Neural cell (in vitro differentiated cells): ENCODE measurements around the gene CD1E. TPM values are rescaled to one million over a fixed set of nuclear protein-coding genes. Genes with fewer than 3 reads are reported as not detected.

ENCODE experiments used
- H2AFZ ChIP-seq: fragments of 200-600, 300-800 bp; sonication (generic), shearing (Covaris generic); 2 replicates; pipeline ENCODE4 v1.6.0; 2014; ENCODE audit warnings: low read depth, mild to moderate bottlenecking, antibody characterized with exemption, low read length, moderate library complexity
- H3F3A ChIP-seq: fragments of 200-600 bp; shearing (Covaris generic); 2 replicates; pipeline ENCODE4 v1.6.1; 2016; ENCODE audit warnings: mild to moderate bottlenecking, moderate library complexity, mixed read lengths, antibody characterized with exemption, low read length; ENCODE audit not compliant: insufficient read depth, poor library complexity, severe bottlenecking
- H3K27ac ChIP-seq: fragments of 200-600, 300-800 bp; sonication (generic), shearing (Covaris generic); 2 replicates; pipeline ENCODE4 v1.5.1; 2014; ENCODE audit warnings: mild to moderate bottlenecking, low read length, moderate library complexity
- H3K27me3 ChIP-seq: fragments of 300-800, 200-600 bp; sonication (generic), shearing (Covaris generic); 2 replicates; pipeline ENCODE4 v1.6.0; 2014; ENCODE audit warnings: mild to moderate bottlenecking, low read depth, low read length, moderate library complexity; ENCODE audit not compliant: insufficient read depth
- H3K36me3 ChIP-seq: fragments of 300-800, 200-600 bp; sonication (generic), shearing (Covaris generic); 2 replicates; pipeline ENCODE4 v1.5.1; 2014; ENCODE audit warnings: mild to moderate bottlenecking, antibody characterized with exemption, low read length, moderate library complexity; ENCODE audit not compliant: insufficient read depth
- H3K4me2 ChIP-seq: fragments of 300-800, 200-600 bp; sonication (generic), shearing (Covaris generic); 2 replicates; pipeline ENCODE4 v1.6.0; 2014; ENCODE audit warnings: mild to moderate bottlenecking, low read length
- H3K4me3 ChIP-seq: fragments of 300-800, 200-600 bp; sonication (generic), shearing (Covaris generic); 2 replicates; pipeline ENCODE4 v1.5.1; 2014; ENCODE audit warnings: mild to moderate bottlenecking, low read length, moderate library complexity
- H3K79me2 ChIP-seq: fragments of 200-600 bp; shearing (Covaris generic); replicated peaks from 2 replicates; pipeline ENCODE4 v1.6.0; 2014; ENCODE audit warnings: mild to moderate bottlenecking, low read length, moderate library complexity; ENCODE audit not compliant: insufficient read depth
- H3K9ac ChIP-seq: fragments of 300-800, 200-600 bp; sonication (generic), shearing (Covaris generic); 2 replicates; pipeline ENCODE4 v1.6.1; 2016; ENCODE audit warnings: mild to moderate bottlenecking, low read length, mixed read lengths
- H3K9me2 ChIP-seq: fragments of 200-600 bp; shearing (Covaris generic); 2 replicates; pipeline ENCODE4 v1.6.1; 2016; ENCODE audit warnings: mild to moderate bottlenecking, low read length, mixed read lengths; ENCODE audit not compliant: insufficient read depth
- H3K9me3 ChIP-seq: fragments of 200-600, 300-800 bp; sonication (generic), shearing (Covaris generic); 2 replicates; pipeline ENCODE4 v1.6.1; 2016; ENCODE audit warnings: mild to moderate bottlenecking, mixed run types, low read length, moderate library complexity, mixed read lengths
- H4K20me1 ChIP-seq: fragments of 200-600 bp; shearing (Covaris generic); 2 replicates; pipeline ENCODE4 v1.6.1; 2016; ENCODE audit warnings: mild to moderate bottlenecking, mixed run types; ENCODE audit not compliant: insufficient read depth
- EP300 ChIP-seq: fragments of 450-650 bp; conservative IDR thresholded peaks from 2 replicates; pipeline ENCODE4 v1.6.1; 2014; ENCODE audit warnings: antibody characterized with exemption, mild to moderate bottlenecking, moderate library complexity; ENCODE audit not compliant: poor library complexity, severe bottlenecking
- EZH2 ChIP-seq: fragments of 200-600, 300-800 bp; shearing (Covaris generic), sonication (generic); IDR thresholded peaks from 2 replicates; pipeline ENCODE4 v1.6.1; 2014; ENCODE audit warnings: antibody characterized with exemption, low read length, borderline replicate concordance, mild to moderate bottlenecking; ENCODE audit not compliant: insufficient read depth, poor library complexity, severe bottlenecking
- MXI1 ChIP-seq: fragments of 450-650 bp; conservative IDR thresholded peaks from 2 replicates; pipeline ENCODE4 v1.6.1; 2014; ENCODE audit warnings: antibody characterized with exemption, mild to moderate bottlenecking; ENCODE audit not compliant: poor library complexity, severe bottlenecking
- POLR2AphosphoS5 ChIP-seq: IDR thresholded peaks from 2 replicates; pipeline ENCODE4 v1.6.1; 2012
- RAD21 ChIP-seq: fragments of 450-650 bp; conservative IDR thresholded peaks from 2 replicates; pipeline ENCODE4 v1.6.1; 2014; ENCODE audit warnings: antibody characterized with exemption, mild to moderate bottlenecking, moderate library complexity
- SMC3 ChIP-seq: fragments of 450-650 bp; conservative IDR thresholded peaks from 2 replicates; pipeline ENCODE4 v1.6.1; 2014; ENCODE audit warnings: antibody characterized with exemption, mild to moderate bottlenecking, moderate library complexity; ENCODE audit not compliant: poor library complexity
- TAF1 ChIP-seq: IDR thresholded peaks from 2 replicates; pipeline ENCODE4 v1.6.1; 2012; ENCODE audit warnings: low read depth
- polyA minus RNA-seq: library from RNA; depleted of rRNA, polyadenylated mRNA; stranded (reverse); fragments of >200 nt; gene quantifications from 2 replicates; pipeline ENCODE4 v1.2.3, GENCODE V29; 2014
- polyA plus RNA-seq: library from polyadenylated mRNA; depleted of rRNA; stranded (reverse); fragments of >200 nt; gene quantifications from 2 replicates; pipeline ENCODE4 v1.2.3, GENCODE V29; 2014
- TF ChIP-seq, protein P1 (sequence below): IDR thresholded peaks from 2 replicates; pipeline ENCODE4 v1.6.1; 2012; ENCODE audit warnings: borderline replicate concordance
- TF ChIP-seq, protein P2 (sequence below): fragments of 450-650 bp; IDR thresholded peaks from 2 replicates; pipeline ENCODE4 v1.5.1; 2014; ENCODE audit warnings: antibody characterized with exemption, mild to moderate bottlenecking, moderate library complexity; ENCODE audit not compliant: poor library complexity, severe bottlenecking

Gene CD1E
- polyA plus RNA-seq: not detected in 2 replicates
- polyA minus RNA-seq: not detected in 2 replicates

DNA sequence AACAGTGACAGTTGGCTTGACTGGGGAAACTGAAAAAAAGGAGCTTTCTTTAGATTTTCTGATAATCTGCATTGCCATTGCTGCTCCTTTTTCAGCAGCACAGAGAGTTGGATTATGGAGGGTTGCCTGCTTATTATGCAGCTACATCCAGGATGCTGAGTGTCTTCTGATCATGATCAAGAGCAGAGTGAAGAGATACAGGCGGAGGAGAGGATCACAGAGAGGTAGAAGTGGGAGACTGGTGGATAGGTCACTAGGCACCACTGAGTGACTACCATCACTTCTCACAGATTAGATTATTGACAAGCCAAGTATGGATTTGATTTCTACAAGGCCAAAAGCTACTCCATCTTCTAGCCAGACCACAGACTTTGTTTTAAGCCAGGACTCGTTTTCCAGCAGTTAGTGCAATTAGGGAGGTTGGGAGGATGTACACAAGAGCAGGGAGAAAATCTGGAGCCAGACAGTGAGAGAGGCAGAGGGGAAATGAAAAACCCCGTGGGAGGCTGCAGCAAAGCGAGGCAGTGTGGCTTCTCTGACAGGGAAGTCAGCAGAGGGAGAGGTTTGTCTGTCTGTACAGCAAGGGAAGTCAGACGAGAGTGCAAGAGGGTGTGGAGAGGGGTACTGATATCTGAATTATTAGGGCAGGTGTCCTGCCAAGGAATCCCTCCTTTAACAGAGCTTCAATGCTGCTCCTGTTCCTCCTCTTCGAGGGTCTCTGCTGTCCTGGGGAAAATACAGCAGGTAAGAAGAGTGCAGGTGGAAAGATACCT lies at the start of gene CD1E:
Gene CD1E, plus strand, starts transcription at position 592 of the 773 bp plus-strand sequence. Its CDS starts 95 bp downstream, at position 687.
- H3K9me3 ChIP-seq: no peaks in the 10 kb centered on the region

DNA sequence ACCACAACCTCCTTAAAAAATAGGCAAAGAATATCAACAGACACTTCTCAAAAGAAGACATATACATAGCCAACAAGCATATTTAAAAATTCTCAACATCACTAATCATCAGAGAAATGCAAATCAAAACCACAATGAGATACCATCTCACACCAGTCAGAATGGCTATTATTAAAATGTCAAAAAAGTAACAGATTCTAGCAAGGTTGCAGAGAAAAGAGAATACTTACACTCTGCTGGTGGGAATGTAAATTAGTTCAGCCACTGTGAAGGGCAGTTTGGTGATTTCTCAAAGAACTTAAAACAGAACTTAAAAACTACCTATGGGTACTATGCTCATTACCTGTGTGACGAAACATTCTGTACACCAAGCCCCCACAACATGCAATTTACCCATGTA lies 43.1 kb upstream of the CD1E start:
- H3K79me2 ChIP-seq: no peaks in the 10 kb centered on the region
- H3F3A ChIP-seq: no peaks in the 10 kb centered on the region
- no peaks in the 10 kb centered on the region for H3K36me3 ChIP-seq
- H3K27ac ChIP-seq: no peak overlapping the region
- H3K9me2 ChIP-seq: no peaks in the 10 kb centered on the region
- TF ChIP-seq SMC3 (no peak), EP300 (no peak), POLR2AphosphoS5 (no peak), MXI1 (no peak), EZH2 (no peak), TAF1 (no peak)
- TF ChIP-seq, protein P1, sequence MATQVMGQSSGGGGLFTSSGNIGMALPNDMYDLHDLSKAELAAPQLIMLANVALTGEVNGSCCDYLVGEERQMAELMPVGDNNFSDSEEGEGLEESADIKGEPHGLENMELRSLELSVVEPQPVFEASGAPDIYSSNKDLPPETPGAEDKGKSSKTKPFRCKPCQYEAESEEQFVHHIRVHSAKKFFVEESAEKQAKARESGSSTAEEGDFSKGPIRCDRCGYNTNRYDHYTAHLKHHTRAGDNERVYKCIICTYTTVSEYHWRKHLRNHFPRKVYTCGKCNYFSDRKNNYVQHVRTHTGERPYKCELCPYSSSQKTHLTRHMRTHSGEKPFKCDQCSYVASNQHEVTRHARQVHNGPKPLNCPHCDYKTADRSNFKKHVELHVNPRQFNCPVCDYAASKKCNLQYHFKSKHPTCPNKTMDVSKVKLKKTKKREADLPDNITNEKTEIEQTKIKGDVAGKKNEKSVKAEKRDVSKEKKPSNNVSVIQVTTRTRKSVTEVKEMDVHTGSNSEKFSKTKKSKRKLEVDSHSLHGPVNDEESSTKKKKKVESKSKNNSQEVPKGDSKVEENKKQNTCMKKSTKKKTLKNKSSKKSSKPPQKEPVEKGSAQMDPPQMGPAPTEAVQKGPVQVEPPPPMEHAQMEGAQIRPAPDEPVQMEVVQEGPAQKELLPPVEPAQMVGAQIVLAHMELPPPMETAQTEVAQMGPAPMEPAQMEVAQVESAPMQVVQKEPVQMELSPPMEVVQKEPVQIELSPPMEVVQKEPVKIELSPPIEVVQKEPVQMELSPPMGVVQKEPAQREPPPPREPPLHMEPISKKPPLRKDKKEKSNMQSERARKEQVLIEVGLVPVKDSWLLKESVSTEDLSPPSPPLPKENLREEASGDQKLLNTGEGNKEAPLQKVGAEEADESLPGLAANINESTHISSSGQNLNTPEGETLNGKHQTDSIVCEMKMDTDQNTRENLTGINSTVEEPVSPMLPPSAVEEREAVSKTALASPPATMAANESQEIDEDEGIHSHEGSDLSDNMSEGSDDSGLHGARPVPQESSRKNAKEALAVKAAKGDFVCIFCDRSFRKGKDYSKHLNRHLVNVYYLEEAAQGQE: no peak
- TF ChIP-seq, protein P2, sequence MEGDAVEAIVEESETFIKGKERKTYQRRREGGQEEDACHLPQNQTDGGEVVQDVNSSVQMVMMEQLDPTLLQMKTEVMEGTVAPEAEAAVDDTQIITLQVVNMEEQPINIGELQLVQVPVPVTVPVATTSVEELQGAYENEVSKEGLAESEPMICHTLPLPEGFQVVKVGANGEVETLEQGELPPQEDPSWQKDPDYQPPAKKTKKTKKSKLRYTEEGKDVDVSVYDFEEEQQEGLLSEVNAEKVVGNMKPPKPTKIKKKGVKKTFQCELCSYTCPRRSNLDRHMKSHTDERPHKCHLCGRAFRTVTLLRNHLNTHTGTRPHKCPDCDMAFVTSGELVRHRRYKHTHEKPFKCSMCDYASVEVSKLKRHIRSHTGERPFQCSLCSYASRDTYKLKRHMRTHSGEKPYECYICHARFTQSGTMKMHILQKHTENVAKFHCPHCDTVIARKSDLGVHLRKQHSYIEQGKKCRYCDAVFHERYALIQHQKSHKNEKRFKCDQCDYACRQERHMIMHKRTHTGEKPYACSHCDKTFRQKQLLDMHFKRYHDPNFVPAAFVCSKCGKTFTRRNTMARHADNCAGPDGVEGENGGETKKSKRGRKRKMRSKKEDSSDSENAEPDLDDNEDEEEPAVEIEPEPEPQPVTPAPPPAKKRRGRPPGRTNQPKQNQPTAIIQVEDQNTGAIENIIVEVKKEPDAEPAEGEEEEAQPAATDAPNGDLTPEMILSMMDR: no peak
- no peaks in the 10 kb centered on the region for H4K20me1 ChIP-seq
- no peak overlapping the region for H3K4me2 ChIP-seq
- no peak overlapping the region for H2AFZ ChIP-seq
- H3K27me3 ChIP-seq: no peaks in the 10 kb centered on the region
- no peaks in the 10 kb centered on the region for H3K9me3 ChIP-seq
- H3K9ac ChIP-seq: no peak overlapping the region
- H3K4me3 ChIP-seq: no peak overlapping the region

More for the DNA sequence above, at the start of gene CD1E:
- no peak within 1 kb of the TSS for H3K4me3 ChIP-seq
- no peaks in the 10 kb centered on the region for H3K79me2 ChIP-seq
- no peak for TF ChIP-seq TAF1
- TF ChIP-seq EZH2: no peak
- no peak for TF ChIP-seq RAD21
- TF ChIP-seq MXI1: no peak
- no peak for TF ChIP-seq POLR2AphosphoS5
- H3K9me2 ChIP-seq: no peaks in the 10 kb centered on the region
- H3K27ac ChIP-seq: no peak within 1 kb of the TSS
- H3F3A ChIP-seq: no peaks in the 10 kb centered on the region
- H3K9ac ChIP-seq: no peak within 1 kb of the TSS
- no peak within 1 kb of the TSS for H2AFZ ChIP-seq
- H4K20me1 ChIP-seq: no peaks in the 10 kb centered on the region
- no peaks in the 10 kb centered on the region for H3K27me3 ChIP-seq
- H3K4me2 ChIP-seq: no peak within 1 kb of the TSS
- no peaks in the 10 kb centered on the region for H3K36me3 ChIP-seq
